Stimulated activated CD8-positive, alpha-beta memory T cell treated with anti-CD3 and anti-CD28 coated beads, Interleukin-12 subunit alpha, Interleukin-12 subunit beta, amount 100 ng/mL, for 4 hours (primary cell): ENCODE results near the gene ZSCAN2.
"Not testable (repeated sequence)": the region's sequence is repeated elsewhere in the genome, so short reads cannot be mapped to it uniquely, and the experiment has no call there.

Experiments used
- DNase-seq: peaks from one replicate; pipeline ENCODE4 v3.0.0-alpha.2; 2020; ENCODE audit warnings: low read depth

The ZSCAN2 gene

DNA sequence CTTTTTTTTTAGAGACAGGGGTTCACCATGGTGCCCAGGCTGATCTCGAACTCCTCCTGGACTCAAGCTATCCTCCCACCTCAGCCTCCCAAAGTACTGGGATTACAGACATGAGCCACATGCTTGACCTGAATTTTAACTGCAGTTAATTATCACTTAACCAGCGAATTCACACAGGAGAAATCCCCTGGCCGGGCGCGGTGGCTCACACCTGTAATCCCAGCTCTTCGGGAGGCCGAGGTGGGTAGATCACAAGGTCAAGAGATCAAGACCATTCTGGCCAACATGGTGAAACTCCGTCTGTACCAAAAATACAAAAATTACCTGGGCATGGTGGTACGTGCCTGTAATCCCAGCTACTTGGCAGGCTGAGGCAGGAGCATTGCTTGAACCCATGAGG lies 41.1 kb downstream of the ZSCAN2 start:
- DNase-seq = not testable (repeated sequence)

- DNase-seq = not testable (repeated sequence)
These were observed 41.8 kb downstream of the ZSCAN2 start for GRCh38 chr15:84642640-84643039.

- no peak for DNase-seq
These were observed 43.0 kb downstream of the ZSCAN2 start for GRCh38 chr15:84643838-84644237.

- DNase-seq = no peak
These were observed 44.7 kb downstream of the ZSCAN2 start for GRCh38 chr15:84645496-84645895.

GRCh38 chr15:84645997-84646396 lies 45.2 kb downstream of the ZSCAN2 start:
- DNase-seq = no peak

DNA sequence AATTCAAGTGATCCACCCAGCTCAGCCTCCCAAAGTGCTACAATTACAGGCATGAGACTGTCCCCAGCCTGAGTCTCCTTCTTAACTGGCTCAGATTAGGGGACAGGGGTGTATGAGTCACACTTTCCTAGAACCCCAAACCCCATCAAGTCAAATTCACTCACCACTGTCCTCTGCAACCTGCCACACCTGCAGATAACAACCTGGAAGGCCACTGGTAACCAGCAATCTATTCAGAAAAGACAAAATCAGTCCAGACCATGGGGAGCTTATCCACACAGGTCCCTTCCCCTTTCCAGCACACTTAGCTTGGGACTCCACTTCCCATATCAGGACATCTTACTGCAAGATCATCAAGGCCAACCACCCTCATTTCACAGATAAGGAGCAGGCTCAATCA lies 46.9 kb downstream of the ZSCAN2 start:
- DNase-seq = no peak

DNA sequence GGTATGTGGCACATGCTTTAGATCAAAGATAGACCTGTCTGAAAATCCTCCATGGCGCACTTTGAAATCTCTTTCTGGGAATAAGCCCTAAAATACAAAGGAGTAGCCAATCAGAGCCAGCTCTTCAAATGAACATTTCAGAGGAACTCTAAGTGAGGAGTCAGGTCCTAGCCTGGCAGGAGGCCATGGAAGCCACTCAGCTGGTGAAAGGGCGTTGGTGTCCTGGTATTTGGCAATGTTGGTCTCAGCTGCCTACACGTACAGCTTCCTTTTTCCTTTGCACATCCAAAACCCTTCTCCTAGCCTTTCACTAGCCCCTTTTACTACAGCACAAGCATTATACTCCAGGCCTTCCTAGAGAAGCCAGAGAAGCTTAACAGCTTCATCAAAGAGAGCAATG lies 47.7 kb downstream of the ZSCAN2 start:
- no peak for DNase-seq

DNA sequence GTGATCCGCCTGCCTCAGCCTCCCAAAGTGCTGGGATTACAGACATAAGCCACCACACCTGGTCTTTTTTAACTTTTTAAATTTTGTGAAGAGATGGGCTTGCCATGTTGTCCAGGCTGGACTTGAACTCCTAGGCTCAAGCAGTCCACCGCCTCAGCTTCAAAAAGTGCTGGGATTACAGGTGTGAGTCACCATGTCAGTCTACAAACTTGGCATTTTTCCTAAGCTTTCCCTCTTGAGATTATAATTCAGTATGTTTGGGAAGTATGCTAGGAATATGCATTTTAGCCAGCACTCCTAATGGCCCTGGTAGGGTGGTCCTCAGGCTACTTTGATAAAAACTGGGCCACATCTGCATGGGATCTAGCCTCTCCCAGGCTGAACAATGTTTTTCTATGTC lies 48.9 kb downstream of the ZSCAN2 start:
- no peak for DNase-seq

DNA sequence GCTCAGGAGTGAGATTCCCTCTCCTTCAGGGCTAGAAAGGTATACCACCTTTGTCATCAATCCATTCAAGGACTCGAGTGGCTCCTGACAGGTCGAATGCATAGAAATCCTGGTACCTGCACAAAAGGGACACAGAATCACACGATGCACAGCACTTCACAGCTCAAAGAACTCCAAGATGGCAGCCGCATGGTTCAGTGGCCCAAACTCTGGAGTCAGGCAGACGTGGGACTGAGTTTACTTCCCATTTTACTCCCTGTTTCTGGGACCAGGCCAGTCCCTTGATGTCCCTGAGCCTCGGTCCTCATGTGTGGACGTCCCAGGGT lies 52.7 kb downstream of the ZSCAN2 start:
- DNase-seq = no peak

DNA sequence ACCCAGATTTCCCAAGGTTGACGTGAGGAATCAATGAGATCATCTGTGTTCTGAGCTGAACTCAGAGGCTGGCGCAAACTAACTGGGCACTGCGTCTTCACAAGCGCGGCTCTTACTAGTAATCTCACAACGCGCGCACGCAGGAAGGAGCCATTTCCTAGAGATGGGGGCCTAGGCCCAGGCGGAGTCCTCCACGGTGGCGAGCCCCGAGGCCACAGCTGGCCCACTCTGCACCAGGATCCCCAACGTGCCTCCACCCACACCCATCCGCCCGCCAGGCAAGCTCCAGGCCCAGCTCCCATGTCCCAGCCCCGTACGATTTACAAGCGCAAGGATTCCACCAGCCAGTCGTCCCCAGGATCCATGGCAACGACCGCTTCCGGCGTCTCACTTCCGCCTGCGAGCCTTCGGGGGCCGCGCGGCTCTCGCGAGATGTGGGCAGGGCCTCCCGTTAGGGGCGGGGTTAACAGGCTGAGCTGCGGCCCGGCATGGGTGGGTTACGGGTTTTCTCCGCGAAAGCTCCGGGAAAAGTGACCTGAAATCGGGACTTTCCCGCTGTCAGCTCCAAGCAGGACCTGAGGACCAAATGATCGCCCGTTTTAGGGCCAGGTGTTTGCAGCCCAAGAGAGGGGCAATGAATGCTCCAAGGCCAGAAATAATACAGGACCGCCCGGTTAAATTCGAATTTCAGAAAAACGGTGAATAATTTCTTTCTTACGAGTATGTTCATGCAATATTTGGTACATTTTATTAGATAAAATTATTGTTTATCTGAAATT lies 53.3 kb downstream of the ZSCAN2 start, which contains the start of gene WDR73:
TSS of gene WDR73 (minus strand) at position 374 of the 779 bp plus-strand sequence. CDS start at position 365, 9 bp downstream.
- peak; percentile 97 for DNase-seq

DNA sequence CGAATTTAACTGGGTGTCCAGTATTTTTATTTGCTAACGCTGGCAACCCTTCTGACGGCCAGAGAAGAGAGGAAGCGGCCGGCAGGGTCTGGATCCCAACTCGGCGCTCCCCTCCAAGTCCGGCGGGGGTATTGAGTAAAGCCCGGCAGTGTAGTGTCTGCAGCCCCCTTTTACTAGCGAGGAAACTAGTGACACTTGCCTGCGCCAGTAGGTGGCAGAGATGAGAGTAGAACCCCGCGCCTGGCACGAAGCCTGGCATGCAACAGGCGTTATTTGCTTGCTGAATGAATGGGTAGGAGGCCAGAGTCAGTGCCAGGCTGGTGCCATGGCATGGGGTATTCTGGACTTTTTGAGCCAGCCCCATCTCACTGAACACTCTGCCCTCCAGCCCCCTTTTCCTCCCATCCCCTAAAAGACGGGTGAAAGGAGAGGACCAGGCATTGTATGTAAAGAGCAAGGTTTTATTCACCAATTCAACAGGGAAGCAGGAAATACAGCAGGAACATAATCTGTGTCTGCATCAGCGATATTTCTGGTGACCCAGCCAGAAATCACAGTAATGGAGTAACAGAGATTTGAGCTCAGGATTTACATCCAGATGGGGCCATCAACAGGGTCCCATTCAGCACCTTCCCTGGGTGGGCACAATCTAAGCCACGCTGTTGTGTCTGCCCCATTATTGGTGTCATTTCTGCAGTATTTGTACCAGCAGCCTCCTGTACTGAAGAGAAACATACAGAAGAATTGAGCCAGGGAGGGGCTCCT lies 54.1 kb downstream of the ZSCAN2 start:
- peak; percentile 55 for DNase-seq

DNA sequence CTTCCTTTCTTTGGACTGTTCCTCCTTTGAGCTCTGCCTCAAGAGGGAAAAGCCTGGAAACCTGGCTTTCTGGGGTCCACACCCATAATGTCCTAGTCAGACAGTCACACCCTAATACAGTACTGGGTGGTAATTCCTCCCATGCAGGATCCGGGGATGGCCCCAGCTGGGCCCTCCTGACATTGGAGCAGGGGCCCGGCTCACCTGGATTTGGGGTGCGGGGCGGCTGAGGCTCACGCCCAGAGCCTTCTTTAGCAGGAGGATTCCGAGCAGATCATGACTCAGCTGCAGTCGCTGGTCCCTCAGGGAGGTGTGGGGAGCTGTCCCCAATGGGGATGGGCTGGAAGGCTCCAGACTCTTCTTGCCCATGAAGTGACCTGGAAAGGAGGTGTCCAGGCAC lies 56.2 kb downstream of the ZSCAN2 start:
- DNase-seq = no peak

GRCh38 chr15:84657748-84658079 lies 56.9 kb downstream of the ZSCAN2 start:
- DNase-seq = no peak

DNA sequence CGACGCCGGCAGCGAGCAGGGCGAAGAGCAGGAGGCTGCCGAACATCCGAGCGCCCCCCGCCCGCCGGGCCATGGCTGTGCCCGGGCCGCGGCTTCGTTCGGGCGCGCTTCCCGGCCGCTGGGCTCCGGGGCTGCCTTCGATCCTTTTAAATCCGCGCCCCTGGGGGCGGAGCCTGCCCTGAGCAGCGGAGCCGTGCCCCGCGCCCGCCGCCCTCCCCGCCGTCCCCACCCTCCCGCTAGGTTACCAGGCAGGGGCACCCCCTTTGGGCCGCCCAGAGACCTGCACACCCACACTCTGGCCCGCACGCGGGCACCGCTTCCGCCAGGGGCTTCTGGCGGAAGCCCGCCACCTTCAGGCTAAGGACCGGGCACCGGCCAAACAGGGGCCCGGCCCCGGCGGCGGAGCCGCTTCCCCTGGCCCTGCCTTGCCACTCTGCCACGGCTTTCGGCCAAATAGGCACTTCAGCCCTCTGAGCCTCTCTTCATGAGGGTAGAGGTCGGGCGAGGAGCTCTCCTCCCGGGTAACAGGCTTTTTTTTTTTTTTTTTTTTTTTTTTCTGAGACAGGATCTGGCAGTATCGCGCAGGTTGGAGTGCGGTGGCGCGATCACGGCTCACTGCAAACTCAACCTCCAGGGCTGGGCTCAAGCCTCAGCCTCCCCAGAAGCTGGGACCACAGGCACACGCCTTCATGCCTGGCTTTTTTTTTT lies 57.4 kb downstream of the ZSCAN2 start, which contains the start of gene NMB:
TSS of gene NMB (minus strand) at position 120 of the 708 bp plus-strand sequence. CDS start at position 73, 47 bp downstream.
- peak; percentile 73 for DNase-seq

DNA sequence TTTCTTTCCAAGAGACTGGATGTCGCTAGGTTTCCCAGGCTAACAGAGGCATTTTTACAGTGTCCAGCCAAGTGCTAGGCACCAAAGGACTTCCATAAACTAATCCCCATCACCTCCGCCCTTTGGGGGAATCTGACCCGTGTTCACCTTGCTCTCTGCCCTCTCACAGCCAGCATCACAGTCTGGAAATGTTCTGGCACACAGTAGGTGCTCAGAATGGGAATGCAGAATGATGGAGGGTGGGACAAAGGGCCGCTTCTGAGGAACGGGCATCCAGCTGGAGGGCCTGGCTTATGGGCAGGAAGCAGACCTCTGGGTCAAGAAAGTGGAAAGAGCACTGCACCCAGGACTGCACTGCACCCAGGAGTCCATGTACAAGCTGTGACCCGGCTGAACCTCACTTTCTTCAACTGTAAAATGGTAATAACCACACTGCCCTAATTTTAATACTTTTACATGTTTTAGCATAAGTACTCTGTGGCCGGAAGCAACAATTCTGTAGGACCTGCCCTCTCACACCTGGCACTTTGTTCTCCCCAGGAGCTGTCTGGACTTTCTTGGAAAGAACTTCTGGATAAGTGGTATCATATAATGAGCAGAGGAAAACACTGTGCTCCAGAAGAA lies 58.1 kb downstream of the ZSCAN2 start:
- DNase-seq = no peak

DNA sequence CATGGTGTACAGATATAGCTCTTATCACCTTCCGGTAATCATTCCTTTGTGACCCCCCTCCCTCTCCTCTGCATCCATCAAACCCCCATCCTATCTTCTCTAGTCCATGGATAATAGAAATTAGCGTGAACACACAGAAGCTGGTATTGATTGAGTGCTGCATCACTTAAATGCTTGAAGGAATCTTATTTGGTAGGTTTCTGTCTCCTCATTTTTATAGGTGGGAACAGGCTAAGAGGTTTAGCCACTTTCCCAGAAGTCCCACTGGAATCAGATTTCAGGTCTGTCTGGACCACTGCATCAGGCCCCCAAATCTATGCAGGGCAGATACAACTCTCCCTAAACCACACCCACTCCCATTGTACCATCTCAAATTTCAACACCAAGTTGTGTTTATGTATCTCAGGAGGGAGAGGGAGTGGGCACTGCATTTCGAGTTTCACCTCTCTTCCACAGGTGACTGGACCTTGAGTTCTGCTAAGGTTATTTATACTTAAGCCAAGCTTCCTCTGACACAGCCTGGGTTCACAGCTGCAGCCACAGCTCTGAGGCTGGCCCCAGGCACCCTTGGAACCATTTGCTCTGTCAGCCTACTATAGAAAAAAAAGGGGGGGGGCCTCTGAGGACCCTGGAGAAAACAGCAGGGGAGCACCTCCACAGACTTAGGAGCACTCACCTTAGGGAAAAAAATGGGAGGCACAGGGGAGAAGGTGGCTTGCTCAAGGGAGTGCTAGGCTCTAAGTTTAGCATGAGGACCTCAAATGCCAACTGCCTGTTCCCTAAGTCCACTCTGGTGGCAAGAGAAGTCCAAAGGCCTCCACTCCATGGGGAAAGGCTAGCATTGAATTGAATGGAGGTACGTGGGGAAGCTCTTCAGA lies 59.3 kb downstream of the ZSCAN2 start:
- no peak for DNase-seq

GRCh38 chr15:84661001-84661400 lies 60.2 kb downstream of the ZSCAN2 start:
- DNase-seq = no peak

DNA sequence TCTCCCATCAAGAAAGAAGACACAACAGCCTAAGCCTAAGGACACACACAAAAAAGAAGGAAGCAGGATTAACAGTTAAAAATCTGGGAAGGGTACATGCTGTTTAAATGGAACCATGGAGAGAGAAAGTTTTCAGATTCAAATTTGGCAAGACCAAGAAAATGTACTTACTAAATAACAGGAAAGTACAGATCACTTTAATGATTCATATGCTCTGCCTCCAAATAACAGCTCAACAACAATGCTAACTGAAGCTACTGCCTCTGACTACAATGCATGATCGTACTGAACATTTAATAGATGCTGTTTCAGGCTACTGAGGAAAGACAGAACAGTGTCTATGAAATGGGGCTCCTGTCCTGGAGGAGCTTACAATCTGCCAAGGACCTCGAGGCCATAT lies 65.6 kb downstream of the ZSCAN2 start:
- DNase-seq = no peak

DNA sequence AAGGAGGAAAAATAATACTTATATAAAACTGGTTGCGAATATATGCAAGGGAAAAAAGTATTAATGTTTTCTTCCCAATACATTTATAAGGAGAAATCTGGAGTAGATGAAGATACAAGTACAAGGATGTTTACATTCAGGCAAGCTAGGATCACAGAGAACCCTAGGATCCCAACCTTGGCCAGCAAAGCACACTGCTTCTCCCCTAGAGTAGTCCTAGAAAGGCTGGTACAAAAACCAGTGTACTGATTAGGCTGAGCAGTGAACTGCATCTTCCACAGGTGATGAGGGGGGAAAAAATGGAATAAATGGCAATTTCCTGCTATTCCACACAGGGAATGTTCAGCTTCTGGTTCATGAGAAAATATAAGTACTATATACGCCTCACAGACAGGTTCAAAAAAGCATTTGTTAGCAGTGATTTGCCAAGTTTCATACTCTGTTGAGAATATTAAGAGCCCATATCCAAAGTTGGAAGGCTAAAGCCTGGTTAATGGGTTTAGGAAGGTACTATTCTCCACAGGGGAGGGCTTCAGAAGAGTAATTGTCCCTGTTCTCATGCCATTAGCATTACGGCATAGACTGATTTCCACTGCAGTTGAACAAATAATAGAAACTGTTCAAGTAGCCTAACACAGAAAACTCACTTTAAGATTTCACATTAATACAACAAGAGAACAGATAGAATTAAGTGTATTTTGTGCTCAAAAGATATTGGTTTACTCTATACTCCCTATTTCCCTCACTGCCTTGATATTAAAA lies 67.6 kb downstream of the ZSCAN2 start:
- DNase-seq = no peak

DNA sequence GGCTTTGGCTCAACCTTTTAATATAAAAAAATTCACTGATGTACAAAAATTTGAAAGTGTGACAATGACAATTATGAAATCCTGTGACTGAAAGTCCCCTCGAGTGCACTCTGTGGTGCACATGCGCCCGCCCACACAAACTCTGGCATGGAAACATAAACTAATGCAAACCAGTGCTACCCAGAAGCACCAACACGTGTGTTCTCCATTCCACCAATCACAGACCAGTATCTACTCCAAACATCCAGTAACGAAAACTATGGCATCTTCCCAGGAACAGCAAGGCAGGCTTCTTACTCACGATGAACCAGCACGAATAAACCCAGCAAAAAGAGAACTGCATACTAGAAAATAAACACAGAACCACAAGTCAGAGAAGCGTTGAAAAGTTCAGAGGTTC lies 68.9 kb downstream of the ZSCAN2 start:
- DNase-seq = no peak

GRCh38 chr15:84671211-84671610 lies 70.4 kb downstream of the ZSCAN2 start:
- no peak for DNase-seq
